GM19328 (cell line): Measurements from ENCODE around the gene ZSWIM5.
"Not testable (repeated sequence)": the region's sequence is repeated elsewhere in the genome, so short reads cannot be mapped to it uniquely, and the experiment has no call there.

ENCODE experiments used
- ATAC-seq: cut with Tn5 transposase; IDR thresholded peaks from one replicate; pipeline ENCODE4 v1.9.1; 2021; ENCODE audit warnings: mild to moderate bottlenecking, moderate library complexity; ENCODE audit not compliant: unreplicated experiment

The ZSWIM5 gene

GRCh38 chr1:45205011-45205909 lies 1.1 kb downstream of the ZSWIM5 start:
- ATAC-seq = no peak

- no peak for ATAC-seq
Observed at GRCh38 chr1:45200906-45201500, 5.4 kb downstream of the ZSWIM5 start.

GRCh38 chr1:45200435-45200834 lies 6.0 kb downstream of the ZSWIM5 start:
- ATAC-seq = no peak

- ATAC-seq = no peak
Observed at GRCh38 chr1:45198185-45198584, 8.2 kb downstream of the ZSWIM5 start.

GRCh38 chr1:45196863-45197262 lies 9.5 kb downstream of the ZSWIM5 start:
- no peak for ATAC-seq

- no peak for ATAC-seq
Observed at GRCh38 chr1:45191418-45191783, 15.0 kb downstream of the ZSWIM5 start.

- ATAC-seq = no peak
Observed at GRCh38 chr1:45187725-45188124, 18.7 kb downstream of the ZSWIM5 start.

- ATAC-seq = not testable (repeated sequence)
Observed at GRCh38 chr1:45179918-45180519, 26.4 kb downstream of the ZSWIM5 start.

- no peak for ATAC-seq
Observed at GRCh38 chr1:45177452-45177851, 29.0 kb downstream of the ZSWIM5 start.

GRCh38 chr1:45172764-45173163 lies 33.6 kb downstream of the ZSWIM5 start:
- ATAC-seq = no peak

GRCh38 chr1:45172005-45172404 lies 34.4 kb downstream of the ZSWIM5 start:
- no peak for ATAC-seq

- ATAC-seq = no peak
Observed at GRCh38 chr1:45171575-45171974, 34.8 kb downstream of the ZSWIM5 start.

- no peak for ATAC-seq
Observed at GRCh38 chr1:45170151-45170742, 36.2 kb downstream of the ZSWIM5 start.

GRCh38 chr1:45167947-45168346 lies 38.5 kb downstream of the ZSWIM5 start:
- not testable (repeated sequence) for ATAC-seq

- ATAC-seq = not testable (repeated sequence)
Observed at GRCh38 chr1:45164307-45164706, 42.1 kb downstream of the ZSWIM5 start.

GRCh38 chr1:45163111-45163510 lies 43.3 kb downstream of the ZSWIM5 start:
- ATAC-seq = not testable (repeated sequence)

GRCh38 chr1:45162041-45163035 lies 44.1 kb downstream of the ZSWIM5 start:
- ATAC-seq = not testable (repeated sequence)

- no peak for ATAC-seq
Observed at GRCh38 chr1:45155957-45156356, 50.4 kb downstream of the ZSWIM5 start.

GRCh38 chr1:45155423-45155822 lies 51.0 kb downstream of the ZSWIM5 start:
- ATAC-seq = no peak

- ATAC-seq = no peak
Observed at GRCh38 chr1:45152126-45152525, 54.3 kb downstream of the ZSWIM5 start.
